Stimulated activated CD8-positive, alpha-beta memory T cell treated with anti-CD3 and anti-CD28 coated beads, Interleukin-15, amount 100 ng/mL, for 24 hours (primary cell): ENCODE measurements around the gene PREB.
"Not testable (repeated sequence)": the region's sequence is repeated elsewhere in the genome, so short reads cannot be mapped to it uniquely, and the experiment has no call there.

Experiments used
- DNase-seq: peaks from one replicate; pipeline ENCODE4 v3.0.0-alpha.2; 2020; ENCODE audit warnings: low read depth

Gene PREB, protein sequence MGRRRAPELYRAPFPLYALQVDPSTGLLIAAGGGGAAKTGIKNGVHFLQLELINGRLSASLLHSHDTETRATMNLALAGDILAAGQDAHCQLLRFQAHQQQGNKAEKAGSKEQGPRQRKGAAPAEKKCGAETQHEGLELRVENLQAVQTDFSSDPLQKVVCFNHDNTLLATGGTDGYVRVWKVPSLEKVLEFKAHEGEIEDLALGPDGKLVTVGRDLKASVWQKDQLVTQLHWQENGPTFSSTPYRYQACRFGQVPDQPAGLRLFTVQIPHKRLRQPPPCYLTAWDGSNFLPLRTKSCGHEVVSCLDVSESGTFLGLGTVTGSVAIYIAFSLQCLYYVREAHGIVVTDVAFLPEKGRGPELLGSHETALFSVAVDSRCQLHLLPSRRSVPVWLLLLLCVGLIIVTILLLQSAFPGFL

DNA sequence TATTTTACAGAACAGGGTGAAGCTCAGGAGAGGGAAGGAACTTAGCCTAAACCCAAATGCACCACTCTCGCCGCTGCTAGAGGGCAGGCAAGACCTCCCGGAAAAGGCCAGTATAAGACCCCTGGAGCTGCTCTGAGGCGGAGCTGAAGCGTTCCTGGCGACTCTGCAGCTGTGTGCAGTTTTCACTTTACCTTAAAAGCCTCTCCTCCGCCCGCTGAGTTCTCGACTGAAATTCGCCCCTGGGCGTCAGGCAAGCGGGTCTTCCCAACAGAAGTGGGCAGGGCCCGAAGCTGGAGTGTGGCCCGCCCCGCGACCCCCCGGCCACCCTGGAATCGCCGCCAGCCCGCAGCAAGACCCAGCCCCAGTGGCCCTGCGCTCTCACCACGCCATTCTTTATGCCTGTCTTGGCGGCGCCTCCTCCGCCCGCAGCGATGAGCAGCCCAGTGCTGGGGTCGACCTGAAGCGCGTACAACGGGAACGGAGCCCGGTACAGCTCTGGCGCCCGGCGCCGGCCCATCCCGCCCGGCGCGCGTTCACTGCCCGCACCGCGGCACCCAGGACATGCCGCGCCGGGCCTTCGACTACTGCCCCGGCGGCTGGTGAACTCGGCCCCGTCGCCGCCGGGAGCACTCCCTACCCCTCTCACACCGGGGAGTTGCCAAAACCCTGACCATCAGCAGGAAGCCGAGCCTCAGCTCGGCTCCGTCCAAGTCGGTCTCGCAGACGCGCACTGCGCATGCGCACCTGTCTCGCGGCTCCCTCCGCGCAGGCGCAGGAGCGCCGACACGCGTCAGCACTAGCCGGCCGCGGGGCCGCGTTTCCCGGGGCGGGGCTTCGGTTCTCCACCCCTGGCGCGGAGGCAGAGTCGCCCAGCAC lies at the start of gene PREB:
Gene PREB (minus strand): TSS at position 732 of the 876 bp plus-strand sequence. CDS start 215 bp downstream, at position 517.
- peak; percentile 97 for DNase-seq

DNA sequence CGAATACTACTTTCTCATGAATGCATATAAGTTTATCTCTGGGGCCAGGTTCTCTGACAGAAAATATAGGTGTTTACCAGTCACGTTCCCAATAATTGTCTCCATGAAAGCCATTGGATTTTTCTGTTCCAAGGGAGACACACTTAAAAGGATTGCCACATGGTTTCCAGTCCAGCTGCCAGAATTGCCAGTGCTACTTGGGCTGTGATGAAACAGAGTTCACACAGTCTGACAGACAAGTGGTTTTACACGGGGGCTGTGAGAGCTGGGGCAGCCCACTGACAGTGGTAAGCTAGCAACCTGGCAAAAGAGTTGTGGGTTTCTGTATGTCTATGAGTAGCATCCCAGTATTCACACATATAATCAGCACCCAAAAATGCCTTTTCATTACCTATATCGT lies 49.7 kb upstream of the PREB start:
- no peak for DNase-seq

DNA sequence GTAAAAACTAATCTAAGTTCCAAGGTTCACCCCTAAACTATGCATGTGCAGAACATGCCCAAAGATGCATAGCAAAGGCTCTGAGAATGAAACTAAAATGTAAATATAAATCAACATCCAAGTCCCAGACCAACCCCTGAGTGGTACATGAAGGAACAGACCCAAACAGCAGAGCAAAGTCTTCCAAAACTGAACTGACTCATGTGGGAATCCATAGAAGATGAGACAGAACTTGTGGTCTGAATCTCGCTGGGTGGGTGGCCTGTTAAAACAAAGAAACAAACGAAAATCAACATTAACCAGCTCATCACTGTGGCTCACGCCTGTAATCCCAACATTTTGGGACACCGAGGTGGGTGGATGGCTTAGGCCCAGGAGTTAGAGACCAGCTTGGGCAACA lies 47.9 kb upstream of the PREB start:
- DNase-seq = no peak

DNA sequence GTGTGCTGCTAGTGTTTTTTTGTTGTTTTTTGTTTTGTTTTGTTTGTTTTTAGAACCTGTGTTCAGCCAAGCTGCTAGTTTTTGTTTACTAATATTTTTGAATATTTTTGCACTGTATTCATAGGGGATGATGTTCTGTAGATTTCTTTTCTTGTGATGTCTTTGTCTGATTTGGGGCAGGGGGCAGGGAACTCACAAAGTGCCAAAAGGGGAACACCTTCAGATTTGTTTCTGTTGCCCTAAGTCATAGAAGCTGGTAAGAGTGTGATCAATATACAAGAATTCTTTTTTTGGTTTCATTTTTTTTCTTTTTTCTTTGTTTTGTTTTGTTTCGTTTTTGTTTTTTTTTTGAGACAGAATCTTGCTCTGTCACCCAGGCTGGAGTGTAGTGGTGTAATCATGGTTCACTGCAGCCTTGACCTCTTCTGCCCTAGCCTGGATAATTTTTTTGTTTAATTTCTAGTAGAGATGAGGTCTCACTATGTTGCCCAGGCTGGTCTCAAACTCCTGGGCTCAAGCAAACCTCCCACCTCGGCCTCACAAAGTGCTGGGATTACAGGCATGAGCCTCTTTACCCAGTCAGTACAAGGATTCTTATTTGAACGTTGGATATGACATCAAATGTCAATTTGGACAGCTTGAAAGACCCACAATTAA lies 45.0 kb upstream of the PREB start:
- DNase-seq = no peak

DNA sequence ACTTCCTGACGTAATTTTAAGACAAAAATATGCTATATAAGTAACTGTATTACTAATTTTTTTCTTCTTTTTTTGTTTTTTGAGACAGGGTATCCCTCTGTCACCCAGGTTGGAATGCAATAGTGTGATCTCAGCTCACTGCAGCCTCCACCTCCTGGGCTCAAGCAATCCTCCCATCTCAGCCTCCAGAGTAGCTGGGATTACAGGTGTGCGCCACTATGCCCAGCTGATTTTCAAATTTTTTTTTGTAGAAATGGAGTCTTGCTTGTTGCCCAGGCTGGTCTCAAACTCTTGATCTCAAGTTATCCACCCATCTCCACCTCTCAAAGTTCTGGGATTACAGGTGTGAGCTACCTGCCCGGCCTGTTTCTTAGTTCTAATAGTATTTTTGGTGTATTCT lies 44.0 kb upstream of the PREB start:
- DNase-seq = no peak

DNA sequence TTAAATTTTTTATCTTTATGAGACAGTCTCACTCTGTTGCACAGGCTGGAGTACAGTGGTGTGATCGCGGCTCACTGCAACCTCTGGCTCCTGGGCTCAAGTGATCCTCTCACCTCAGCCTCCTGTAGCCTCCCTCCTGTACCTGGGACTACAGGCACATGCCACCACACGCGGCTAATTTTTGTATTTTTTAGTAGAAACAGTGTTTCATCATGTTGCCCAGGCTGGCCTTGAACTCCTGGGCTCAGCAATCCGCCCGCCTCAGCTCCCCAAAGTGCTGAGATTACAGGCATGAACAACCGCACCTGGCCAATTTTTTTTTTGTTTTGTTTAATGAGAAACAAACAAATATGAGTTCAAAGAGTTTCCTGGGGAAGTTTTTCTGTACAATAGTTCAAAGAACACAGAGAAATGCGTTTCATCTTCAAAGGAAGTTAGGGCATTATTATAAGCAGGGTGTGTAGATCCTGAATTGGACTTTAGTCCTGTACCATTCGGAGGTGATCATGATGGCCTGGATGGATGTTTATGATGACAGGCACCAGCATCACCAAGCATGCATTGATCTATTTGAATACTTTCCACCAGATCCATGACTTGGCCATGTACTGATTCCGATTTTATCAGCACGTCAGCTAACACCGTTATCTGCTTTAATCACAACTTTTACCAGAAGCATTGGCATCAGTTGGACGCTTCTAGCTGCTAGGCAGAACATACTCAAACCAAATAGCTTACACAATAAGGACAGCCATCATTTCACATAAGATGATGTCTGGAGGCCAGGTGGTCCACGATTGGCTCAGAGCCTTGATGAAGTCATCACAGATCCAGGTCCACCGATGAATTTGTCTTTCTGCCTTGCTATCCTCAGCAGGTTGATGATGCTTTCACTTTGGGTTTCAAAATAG lies 43.3 kb upstream of the PREB start:
- no peak for DNase-seq

DNA sequence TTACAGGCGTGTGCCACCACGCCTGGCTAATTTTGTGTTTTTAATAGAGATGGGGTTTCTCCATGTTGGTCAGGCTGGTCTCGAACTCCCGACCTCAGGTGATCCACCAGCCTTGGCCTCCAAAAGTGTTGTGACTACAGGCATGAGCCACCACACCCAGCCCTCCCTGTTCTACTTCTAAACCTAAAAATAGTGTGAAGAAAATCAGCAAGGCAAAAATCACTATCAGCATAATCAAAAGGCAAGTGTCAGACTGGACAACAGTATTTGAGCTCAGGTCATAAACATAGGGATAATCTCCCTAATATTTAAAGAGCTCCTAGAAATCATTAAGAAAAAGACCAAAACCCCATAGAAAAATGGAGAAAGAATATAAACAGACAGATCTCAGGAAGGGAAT lies 41.3 kb upstream of the PREB start:
- not testable (repeated sequence) for DNase-seq

DNA sequence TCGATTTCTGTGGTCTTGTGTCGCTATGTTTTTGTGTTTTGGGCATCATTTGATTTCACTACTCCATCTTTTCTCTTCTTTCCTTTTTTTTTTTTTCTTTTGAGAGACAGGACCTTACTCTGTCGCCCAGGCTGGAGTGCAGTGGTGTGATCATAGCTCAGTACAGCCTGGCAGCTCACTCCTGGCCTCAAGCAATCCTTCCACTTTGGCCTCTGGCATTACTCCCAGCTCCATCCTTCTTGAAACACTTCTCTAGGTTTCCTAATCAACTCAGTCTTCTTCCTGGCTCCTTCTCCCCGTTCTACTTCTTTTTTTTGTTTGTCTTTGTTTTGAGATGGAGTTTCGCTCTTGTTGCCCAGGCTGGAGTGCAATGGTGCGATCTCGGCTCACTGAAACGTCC lies 40.9 kb upstream of the PREB start:
- DNase-seq = no peak

DNA sequence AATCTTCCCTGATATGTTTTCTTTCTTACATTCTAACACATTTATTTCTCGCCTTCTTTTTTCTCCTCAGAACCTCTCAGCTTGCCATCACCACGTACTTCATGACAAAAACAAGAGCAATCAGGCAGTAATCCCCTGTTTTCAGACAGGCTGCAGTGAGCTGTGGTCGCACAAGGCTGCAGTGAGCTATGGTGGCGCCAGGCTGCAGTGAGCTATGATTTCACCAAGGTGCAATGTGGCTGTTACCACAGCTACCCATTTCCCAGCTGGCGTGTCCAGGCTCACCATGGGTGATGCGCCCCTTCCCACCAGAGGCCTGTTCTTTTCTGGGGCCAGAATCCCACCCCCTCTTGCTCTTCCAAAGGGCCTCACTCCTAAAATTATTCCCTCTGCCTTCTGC lies 40.2 kb upstream of the PREB start:
- no peak for DNase-seq

DNA sequence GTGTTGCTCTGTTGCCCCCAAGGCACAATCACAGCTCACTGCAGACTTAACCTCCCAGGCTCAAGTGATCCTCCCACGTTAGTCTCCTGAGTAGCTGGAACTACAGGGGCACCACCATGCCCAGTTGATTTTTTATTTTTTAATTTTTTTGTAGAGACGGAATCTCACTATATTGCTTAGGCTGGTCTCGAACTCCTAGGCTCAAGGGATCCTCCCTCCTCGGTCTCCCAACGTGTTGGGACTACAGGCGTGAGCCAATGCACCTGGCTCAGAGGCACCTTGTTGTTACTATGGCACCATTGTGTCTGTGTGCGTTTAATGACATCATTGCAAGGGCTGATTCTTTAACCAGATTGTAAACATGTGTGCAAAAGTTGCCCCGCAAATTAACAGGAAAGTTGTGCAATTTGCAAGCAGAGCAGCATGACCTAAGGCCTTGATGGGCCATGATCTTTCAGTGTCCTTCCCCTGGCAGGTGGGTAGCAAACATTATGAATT lies 37.0 kb upstream of the PREB start:
- no peak for DNase-seq

DNA sequence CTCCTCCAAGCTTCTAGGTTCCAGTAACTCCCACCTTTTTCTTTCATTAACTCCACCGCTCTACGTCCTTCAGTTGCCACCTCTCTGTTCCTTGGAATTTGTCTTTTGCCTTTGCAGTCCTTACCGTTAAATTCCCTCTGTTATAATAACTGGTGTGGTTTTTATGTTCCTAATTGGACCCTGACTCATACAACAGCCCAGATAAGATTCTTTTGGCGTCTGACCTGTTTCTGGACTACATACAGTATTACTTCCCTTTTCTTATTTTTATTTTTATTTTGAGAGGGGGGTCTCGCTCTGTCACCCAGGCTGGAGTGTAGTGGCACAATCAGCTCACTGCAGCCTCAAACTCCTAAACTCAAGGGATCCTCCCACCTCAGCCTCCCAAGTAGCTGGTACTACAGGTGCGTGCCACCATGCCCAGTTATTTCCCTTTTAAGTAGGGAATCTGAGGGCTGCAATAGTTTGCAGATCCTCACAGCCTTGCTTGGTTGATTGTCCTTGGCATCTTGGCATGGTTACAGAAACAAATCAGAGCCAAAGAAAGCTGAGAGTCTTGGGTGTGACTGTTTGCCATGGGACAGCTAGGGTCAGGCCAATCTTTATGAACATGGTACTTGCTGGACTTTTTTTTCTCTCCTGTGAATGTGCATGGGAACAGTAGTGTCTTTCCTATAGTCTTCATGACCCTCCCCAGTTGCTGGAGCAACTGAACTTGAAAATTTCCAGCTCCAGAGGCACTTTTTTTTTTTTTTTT lies 36.3 kb upstream of the PREB start:
- no peak for DNase-seq

DNA sequence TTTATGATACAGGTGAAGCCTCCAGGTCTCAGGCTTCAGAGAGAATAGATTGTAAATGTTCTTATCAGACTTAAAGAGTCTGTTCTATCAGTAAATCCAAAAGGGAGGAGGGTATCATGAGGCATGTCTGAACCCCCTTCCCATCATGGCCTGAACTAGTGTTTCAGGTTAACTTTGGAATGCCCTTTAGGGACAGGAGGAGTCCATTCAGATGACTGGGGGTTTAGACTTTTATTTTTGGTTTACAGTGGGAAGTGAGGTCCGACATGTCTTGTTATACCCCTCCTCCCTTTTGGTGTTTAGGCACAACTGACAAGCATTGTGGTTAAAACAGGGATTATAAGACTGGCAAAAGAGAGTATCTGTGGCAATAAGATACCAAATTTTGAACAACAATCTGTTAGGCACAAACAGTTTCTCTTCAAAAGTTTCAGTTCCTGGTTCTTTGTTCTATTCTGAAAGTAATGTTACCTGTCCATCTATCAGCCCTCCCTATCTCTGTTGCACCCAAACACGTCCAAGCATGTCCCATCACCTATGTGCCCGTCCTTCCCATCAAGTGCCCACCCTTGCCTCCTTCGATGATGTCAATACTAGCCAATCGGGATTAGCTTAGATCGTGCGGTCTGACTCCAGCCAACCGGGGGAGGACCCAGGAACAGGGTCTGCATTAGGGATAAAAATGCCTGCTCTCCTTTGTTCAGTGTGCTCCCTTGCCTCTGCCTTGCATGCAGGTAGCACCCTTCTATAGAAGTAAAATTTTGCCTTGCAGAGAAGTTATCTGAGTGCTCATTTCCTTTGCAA lies 30.7 kb upstream of the PREB start:
- no peak for DNase-seq

DNA sequence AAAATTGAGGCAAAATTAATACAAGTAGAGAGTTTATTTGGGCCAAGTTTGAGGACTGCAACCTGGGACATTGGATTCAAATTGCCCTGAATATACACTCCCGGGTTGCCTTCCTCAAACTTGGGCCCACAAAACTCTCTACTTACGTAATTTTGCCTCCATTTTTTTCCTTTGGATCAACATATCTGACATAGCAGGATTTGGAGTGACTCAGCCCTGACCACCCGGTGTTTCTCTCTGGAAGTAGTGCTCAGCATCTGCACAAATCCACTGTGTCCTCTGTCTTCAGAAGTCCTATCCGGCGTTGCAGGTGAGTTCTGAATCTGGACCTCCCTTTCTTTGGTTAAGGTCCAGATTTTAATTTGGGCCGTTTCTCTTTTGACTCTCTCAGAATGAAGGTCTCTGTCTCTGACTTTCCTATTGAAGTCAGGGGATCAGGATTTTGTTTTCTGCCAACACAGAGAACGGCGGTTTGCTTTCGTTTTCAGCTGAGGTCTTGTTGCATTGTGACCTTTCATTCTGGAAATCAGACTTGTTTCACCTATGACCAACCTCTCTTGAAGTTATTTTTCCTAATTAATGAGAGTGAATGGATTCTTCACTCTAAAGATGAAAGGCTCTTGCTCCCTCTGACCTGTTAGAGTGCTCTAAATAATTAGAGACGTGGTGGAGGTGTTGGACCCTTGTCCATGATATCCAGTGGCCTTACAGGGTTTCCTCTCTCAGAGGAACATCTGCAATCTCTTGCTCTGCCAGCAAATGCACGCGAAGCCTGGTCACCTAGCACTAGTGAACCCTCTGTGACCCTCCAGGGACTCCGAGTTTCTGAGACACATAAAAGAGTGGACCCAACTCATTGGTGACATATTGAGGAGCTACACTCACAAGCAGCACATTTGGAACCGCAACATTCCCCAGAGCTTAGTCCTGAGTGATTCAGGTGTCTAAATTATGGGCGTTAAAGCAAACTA lies 28.0 kb upstream of the PREB start:
- DNase-seq = no peak

DNA sequence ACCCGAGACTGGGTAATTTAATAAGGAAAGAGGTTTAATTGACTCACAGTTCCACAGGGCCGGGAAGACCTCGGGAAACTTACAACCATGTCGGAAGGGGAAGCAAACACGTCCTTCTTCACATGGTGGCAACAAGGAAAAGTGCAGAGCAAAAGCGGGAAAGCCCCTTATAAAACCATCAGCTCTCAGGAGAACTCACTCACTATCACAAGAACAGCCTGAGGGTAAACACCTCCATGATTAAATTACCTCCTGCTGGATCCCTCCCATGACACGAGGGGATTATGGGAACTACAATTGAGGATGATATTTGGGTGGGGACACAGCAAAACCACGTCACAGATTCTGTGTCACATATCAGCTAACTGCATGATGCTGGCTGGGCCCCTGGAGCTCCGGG lies 25.8 kb upstream of the PREB start:
- DNase-seq = no peak

DNA sequence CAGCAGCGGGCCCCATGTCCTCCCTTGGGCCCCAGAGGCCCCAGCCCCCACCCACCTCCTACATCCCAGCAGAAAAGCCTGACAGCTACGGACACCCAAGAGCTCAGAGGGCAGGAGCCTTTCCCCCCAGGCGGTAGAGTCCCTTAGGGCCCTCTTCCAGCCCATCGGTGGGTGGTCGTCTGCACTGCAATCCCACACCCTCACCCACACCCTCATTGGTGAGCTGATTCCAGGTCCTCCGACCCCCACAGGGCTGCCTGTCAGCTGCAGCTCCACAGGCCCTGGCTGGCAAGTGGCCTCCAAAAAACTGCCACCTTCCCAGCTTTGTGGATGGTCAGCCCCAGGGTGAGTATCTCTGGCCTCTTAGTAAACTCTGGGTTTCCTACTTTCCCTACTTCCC lies 24.8 kb upstream of the PREB start:
- DNase-seq = no peak

DNA sequence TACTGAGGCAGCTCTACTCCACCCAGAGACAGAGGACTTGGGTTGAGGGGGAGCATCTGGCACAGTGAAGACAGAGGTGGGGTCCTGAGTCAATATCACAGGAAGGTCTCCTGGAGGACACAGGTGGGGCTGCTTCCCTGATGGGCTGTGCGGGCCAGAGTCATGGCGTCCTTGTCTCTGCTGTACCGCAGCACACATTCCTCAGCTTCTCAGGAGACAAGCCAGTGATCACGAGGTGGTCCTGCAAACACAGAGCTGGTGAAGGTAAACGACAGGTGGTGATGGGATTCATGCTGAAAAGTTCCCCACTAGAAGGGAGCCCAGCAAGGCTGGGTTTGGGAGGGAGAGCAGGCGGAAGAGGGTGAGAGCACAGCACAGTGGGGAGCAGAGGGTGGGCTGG lies 24.0 kb upstream of the PREB start:
- no peak for DNase-seq

DNA sequence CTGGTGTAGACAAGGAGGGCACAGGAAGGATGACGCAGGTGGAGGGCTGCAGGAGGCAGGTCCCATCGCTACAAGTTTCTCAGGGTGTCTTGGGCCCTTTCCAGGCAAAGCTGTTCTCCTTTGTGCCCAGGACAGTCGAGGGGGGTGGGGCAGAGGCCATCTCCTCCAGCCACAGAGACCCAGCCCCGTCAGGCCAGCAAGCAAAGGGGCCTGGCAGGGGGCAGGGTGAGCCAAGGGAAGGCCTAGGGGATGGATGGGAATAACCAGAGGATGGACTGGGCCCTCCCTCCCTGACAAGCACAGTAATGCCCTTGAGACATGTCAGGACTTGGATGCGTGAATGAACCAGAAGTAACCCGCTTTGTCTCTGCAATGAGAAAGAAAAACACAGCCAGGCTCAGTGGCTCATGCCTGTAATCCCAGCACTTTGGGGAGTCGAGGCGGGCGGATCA lies 20.7 kb upstream of the PREB start:
- no peak for DNase-seq

DNA sequence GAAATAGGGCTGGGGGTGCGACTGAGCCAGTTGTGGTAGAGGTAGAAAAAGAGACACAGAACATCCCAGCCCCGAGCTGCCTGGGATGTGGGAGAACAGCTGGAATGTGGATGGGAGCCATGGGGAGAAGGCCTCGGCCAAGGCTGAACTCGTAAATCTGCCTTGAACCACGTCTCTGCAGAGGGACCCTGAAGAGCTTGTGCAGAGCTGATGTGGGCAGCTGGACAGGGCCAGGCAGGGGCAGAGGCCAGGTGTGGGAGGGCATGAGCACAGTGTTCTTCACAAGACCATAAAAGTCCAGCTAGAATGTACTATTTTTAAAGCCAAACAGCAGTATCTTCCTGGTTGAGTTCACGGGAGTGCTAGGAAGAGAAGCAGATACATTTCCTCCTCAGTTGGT lies 20.1 kb upstream of the PREB start:
- no peak for DNase-seq
